ENCODE results near the gene PRPH. TPM values are rescaled to one million over a fixed set of nuclear protein-coding genes. Genes with fewer than 3 reads are reported as not detected.
"Not testable (repeated sequence)": the region's sequence is repeated elsewhere in the genome, so short reads cannot be mapped to it uniquely, and the experiment has no call there.

Gene PRPH
- total RNA-seq (not detected), polyA plus RNA-seq (not detected)

DNA sequence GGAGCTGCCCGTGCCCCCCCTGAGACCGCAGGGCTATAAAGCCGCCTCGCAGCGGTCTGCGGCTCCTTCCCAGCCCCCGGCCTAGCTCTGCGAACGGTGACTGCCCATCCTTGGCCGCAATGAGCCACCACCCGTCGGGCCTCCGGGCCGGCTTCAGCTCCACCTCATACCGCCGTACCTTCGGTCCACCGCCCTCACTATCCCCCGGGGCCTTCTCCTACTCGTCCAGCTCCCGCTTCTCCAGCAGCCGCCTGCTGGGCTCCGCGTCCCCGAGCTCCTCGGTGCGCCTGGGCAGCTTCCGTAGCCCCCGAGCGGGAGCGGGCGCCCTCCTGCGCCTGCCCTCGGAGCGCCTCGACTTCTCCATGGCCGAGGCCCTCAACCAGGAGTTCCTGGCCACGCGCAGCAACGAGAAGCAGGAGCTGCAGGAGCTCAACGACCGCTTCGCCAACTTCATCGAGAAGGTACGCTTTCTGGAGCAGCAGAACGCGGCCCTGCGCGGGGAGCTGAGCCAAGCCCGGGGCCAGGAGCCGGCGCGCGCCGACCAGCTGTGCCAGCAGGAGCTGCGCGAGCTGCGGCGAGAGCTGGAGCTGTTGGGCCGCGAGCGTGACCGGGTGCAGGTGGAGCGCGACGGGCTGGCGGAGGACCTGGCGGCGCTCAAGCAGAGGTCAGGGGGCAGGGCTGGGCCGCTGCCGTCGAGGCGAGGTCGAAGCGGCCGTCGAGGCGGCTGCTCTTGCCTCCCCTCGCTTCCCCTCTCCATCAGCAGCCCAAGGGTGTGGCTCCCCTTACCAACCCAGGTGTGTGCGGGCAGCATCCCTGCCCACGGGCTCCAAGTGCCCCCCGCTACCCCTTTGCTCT, at the start of gene PRPH:
Gene PRPH (plus strand): TSS at position 66 of the 855 bp plus-strand sequence. CDS start 54 bp downstream, at position 120.
- ChIA-PET POLR2A (no interaction called here), CTCF (interaction anchor here (0.7 to 12.3 kb wide), 11 partner anchors 11 to 218 kb away, joined by 3 to 109 read pairs (median 4); partner anchors contain the start of genes C1QL4, DNAJC22 and TROAP)
- H3K27ac ChIP-seq (ENCODE audit: low read depth, low read length): no peak within 1 kb of the TSS
- H3K9me3 ChIP-seq (ENCODE audit: low read length): no peaks in the 10 kb centered on the region
- H3K4me3 ChIP-seq (ENCODE audit: low read length): no peak within 1 kb of the TSS
- Mint-ChIP-seq H3K27me3 (peaks cover 35 to 58% of the 10 kb centered on the region in 2 donors), H3K4me1 (peaks cover 10 to 28% (median 14%) of the 10 kb centered on the region in 3 donors), H3K27ac (no peak within 1 kb of the TSS), H3K4me3 (no peak within 1 kb of the TSS), H3K9me3 (no peaks in the 10 kb centered on the region), H3K36me3 (no peaks in the 10 kb centered on the region)
- peaks cover 13% of the 10 kb centered on the region for H3K4me1 ChIP-seq (ENCODE audit: insufficient read depth, low read length)
- peaks cover 39% of the 10 kb centered on the region for H3K27me3 ChIP-seq (ENCODE audit: insufficient read depth, low read length, poor library complexity, severe bottlenecking)
- no peak for DNase-seq
- H3K36me3 ChIP-seq (ENCODE audit: insufficient read depth, low read length): no peaks in the 10 kb centered on the region

DNA sequence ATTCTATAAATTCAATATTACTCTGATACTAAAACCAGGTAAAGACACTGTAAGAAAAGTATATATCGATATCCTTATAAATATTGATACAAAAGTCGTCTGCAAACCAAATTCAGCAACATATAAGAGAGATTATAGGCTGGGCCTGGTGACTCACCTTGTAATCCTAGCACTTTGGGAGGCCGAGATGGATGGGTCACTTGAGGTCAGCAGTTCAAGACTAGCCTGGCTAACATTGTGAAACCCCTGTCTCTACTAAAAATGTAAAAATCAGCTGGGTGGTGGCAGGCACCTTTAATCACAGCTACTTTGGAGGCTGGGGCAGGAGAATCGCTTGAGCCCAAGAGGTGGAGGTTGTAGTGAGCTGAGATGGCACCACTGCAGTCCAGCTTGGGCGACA, 43.6 kb upstream of the PRPH start:
- no peaks in the 10 kb centered on the region for H3K9me3 ChIP-seq (ENCODE audit: low read length)
- H3K27me3 ChIP-seq (ENCODE audit: insufficient read depth, low read length, poor library complexity, severe bottlenecking): no peaks in the 10 kb centered on the region
- DNase-seq: no peak
- no peaks in the 10 kb centered on the region for H3K36me3 ChIP-seq (ENCODE audit: insufficient read depth, low read length)
- POLR2A ChIA-PET: no interaction called here
- Mint-ChIP-seq H3K4me3 (no peak overlapping the region), H3K27me3 (peaks cover 0 to 5% of the 10 kb centered on the region in 2 donors), H3K27ac (no peak overlapping the region), H3K36me3 (no peaks in the 10 kb centered on the region), H3K9me3 (no peaks in the 10 kb centered on the region), H3K4me1 (no peaks in the 10 kb centered on the region)
- H3K4me1 ChIP-seq (ENCODE audit: insufficient read depth, low read length): no peaks in the 10 kb centered on the region
- no peak overlapping the region for H3K27ac ChIP-seq (ENCODE audit: low read depth, low read length)
- CTCF ChIA-PET: interaction anchor here (1.0 kb wide), 1 partner anchor 15 kb away, joined by 3 read pairs; no protein-coding TSS in a partner anchor
- H3K4me3 ChIP-seq (ENCODE audit: low read length): no peak overlapping the region

DNA sequence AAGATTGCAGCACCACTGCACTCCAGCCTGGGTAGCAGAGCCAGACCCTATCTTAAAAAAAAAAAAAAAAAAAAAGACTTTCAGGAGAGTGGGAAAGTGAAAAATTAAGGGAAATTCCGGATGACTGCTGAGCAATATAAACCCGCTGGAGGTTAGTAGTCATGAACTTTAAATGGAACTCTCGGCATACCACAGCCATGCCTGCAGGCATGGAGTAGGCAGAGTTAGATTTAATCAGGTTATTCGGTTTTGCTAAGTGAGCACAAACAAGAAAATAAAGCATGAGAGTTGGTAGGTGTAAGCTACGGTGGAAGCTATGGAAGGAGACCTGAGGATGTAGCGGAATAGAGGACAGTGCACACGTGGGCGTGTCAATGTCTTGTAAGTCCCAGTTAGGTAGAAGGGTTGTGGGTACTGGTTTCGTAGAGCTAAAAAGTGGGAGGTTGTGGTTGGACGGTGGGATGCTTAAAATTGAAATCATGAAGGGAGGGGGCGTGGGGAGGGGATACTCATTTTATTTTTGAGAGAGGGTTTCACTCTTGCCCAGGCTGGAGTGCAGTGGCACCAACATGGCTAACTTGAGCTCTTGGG, 41.8 kb upstream of the PRPH start:
- Mint-ChIP-seq H3K27me3 (peaks cover 0 to 3% of the 10 kb centered on the region in 2 donors), H3K9me3 (no peaks in the 10 kb centered on the region), H3K4me1 (peaks cover 0 to 2% (median 0%) of the 10 kb centered on the region in 3 donors), H3K4me3 (no peak overlapping the region), H3K36me3 (no peaks in the 10 kb centered on the region), H3K27ac (no peak overlapping the region)
- Histone ChIP-seq H3K4me1 (ENCODE audit: insufficient read depth, low read length) (no peaks in the 10 kb centered on the region), H3K4me3 (ENCODE audit: low read length) (no peak overlapping the region), H3K27me3 (ENCODE audit: insufficient read depth, low read length, poor library complexity, severe bottlenecking) (no peaks in the 10 kb centered on the region), H3K36me3 (ENCODE audit: insufficient read depth, low read length) (no peaks in the 10 kb centered on the region), H3K9me3 (ENCODE audit: low read length) (no peaks in the 10 kb centered on the region), H3K27ac (ENCODE audit: low read depth, low read length) (no peak overlapping the region)
- no peak for DNase-seq
- ChIA-PET POLR2A (no interaction called here), CTCF (interaction anchor here (1.2 to 2.7 kb wide), 2 partner anchors 12 to 89 kb away, joined by 3 to 6 read pairs; no protein-coding TSS in a partner anchor)

DNA sequence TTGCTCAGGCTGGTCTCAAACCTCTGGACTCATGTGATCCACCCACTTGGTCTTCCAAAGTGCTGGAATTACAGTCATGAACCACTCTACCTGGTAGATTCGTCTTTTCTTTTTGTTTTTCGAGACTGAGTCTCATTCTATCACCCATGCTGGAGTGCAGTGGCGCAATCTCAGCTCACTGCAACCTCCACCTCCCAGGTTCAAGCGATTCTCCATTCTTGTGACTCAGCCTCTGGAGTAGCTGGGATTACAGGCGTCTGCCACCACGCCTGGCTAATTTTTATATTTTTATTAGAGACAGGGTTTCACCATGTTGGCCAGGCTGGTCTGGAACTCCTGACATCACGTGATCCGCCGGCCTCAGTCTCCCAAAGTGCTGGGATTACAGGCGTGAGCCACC, 39.5 kb upstream of the PRPH start:
- H3K9me3 ChIP-seq (ENCODE audit: low read length); H3K27me3 ChIP-seq (ENCODE audit: insufficient read depth, low read length, poor library complexity, severe bottlenecking); H3K9me3 Mint-ChIP-seq; H3K27me3 Mint-ChIP-seq; H3K4me1 Mint-ChIP-seq; DNase-seq; H3K36me3 Mint-ChIP-seq; H3K36me3 ChIP-seq (ENCODE audit: insufficient read depth, low read length); H3K4me1 ChIP-seq (ENCODE audit: insufficient read depth, low read length); POLR2A ChIA-PET; H3K4me3 ChIP-seq (ENCODE audit: low read length); H3K27ac ChIP-seq (ENCODE audit: low read depth, low read length); H3K4me3 Mint-ChIP-seq; H3K27ac Mint-ChIP-seq: not testable (repeated sequence)
- CTCF ChIA-PET: interaction anchor here (2.0 kb wide), 1 partner anchor 11 kb away, joined by 9 read pairs; no protein-coding TSS in a partner anchor

DNA sequence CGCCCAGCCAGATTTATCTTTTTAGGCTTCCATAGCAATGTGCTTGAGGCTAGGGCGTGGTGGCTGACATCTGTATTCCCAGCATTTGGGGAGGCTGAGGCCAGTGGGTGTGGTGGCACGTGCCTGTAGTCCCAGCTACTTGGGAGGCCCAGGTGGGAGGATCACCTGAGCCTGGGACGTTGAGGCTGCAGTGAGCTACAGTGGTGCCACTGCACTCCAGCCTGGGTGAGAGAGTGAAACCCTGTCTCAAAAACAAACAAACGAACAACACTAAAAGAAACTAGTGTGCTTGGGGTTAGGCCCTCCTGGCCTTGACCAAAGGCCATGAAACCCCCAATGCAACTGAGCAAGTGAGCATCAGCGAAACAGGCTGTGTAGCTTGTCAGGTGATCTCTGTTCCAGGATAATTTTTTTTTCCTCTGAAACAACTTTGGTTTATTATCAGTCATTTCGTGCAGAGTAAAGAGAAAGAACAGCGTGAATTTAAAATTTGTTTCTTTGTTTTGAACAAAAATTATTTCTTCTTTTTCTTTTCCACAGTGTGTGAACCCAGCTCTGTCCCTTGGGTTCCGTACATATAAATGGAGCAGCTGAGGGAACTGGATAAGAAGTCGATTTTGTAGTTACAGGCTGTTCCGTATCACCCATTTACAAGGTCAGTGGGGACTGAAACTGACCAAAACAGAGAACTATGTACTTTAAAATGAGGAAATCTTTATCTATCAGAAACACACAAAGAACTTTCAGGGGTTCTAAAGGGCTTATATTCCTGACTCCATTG, 38.9 kb upstream of the PRPH start:
- Histone ChIP-seq H3K4me1 (ENCODE audit: insufficient read depth, low read length) (no peaks in the 10 kb centered on the region), H3K4me3 (ENCODE audit: low read length) (no peak overlapping the region), H3K27me3 (ENCODE audit: insufficient read depth, low read length, poor library complexity, severe bottlenecking) (no peaks in the 10 kb centered on the region), H3K36me3 (ENCODE audit: insufficient read depth, low read length) (no peaks in the 10 kb centered on the region), H3K27ac (ENCODE audit: low read depth, low read length) (peak overlapping the region; percentile 43), H3K9me3 (ENCODE audit: low read length) (no peaks in the 10 kb centered on the region)
- ChIA-PET CTCF (interaction anchor here (2.0 kb wide), 1 partner anchor 12 kb away, joined by 9 read pairs; no protein-coding TSS in a partner anchor), POLR2A (no interaction called here)
- Mint-ChIP-seq H3K4me1 (peaks cover 0 to 2% (median 0%) of the 10 kb centered on the region in 3 donors), H3K4me3 (no peak overlapping the region), H3K27me3 (peaks cover 0 to 3% of the 10 kb centered on the region in 2 donors), H3K27ac (no peak overlapping the region), H3K36me3 (no peaks in the 10 kb centered on the region), H3K9me3 (no peaks in the 10 kb centered on the region)
- DNase-seq: no peak

DNA sequence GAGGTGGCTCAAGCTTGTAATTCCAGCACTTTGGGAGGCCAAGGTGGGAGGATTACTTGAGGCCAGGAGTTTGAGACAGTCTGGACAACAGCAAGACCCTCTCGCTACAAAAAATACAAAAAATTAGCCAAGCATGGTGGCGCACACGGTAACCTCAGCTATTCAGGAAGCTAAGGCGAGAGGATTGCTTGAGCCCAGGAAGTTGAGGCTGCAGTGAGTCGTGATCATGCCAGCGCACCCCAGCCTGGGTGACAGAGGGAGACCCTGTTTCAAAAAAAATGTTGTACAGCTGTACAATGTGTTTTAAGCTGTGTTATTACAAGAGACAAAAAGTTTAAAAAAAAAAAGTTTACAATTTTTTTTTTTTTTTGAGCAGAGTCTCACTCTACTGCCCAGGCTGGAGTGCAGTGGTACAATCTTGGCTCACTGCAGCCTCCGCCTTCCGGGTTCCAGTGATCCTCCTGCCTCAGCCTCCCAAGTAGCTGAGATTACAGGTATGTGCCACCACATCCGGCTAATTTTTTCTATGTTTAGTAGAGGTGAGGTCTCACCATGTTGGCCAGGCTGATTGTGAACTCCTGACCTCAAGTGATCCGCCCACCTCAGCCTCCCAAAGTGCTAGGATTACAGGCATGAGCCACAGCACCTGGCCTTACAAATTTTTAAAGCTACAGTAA, 37.3 kb upstream of the PRPH start:
- H3K36me3 ChIP-seq (ENCODE audit: insufficient read depth, low read length); DNase-seq; H3K27me3 ChIP-seq (ENCODE audit: insufficient read depth, low read length, poor library complexity, severe bottlenecking); H3K9me3 ChIP-seq (ENCODE audit: low read length); H3K4me3 Mint-ChIP-seq; H3K4me1 ChIP-seq (ENCODE audit: insufficient read depth, low read length); H3K4me1 Mint-ChIP-seq; H3K27ac ChIP-seq (ENCODE audit: low read depth, low read length); H3K36me3 Mint-ChIP-seq; H3K27ac Mint-ChIP-seq; H3K4me3 ChIP-seq (ENCODE audit: low read length); POLR2A ChIA-PET; H3K9me3 Mint-ChIP-seq; H3K27me3 Mint-ChIP-seq: not testable (repeated sequence)
- CTCF ChIA-PET: interaction anchor here (1.1 kb wide), 1 partner anchor 31 kb away, joined by 3 read pairs; no protein-coding TSS in a partner anchor

DNA sequence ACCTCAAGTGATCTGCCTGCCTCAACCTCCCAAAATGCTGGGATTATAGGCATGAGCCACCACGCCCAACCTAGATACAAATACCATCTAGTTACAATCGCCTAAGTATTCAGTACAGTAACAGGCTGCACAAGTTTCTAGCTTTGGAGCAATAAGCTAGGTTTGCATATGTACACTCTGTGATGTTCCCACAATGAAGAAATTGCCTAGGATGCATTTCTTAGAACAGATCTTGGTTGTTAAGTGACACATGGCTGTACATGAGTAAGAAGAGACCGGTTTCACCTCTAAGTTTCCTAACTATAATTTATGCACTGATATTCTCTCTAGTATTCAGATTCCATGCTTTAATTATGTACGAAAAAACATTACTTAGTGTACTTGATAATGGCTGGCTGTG, 35.5 kb upstream of the PRPH start:
- no peaks in the 10 kb centered on the region for H3K9me3 Mint-ChIP-seq
- POLR2A ChIA-PET: no interaction called here
- peaks cover 5 to 10% (median 6%) of the 10 kb centered on the region in 3 donors for H3K4me1 Mint-ChIP-seq
- no peaks in the 10 kb centered on the region for H3K36me3 Mint-ChIP-seq
- peak overlapping the region in 1 of 7 donors; percentile 19 for H3K4me3 Mint-ChIP-seq
- DNase-seq: no peak
- no peaks in the 10 kb centered on the region for H3K27me3 Mint-ChIP-seq
- no peaks in the 10 kb centered on the region for H3K36me3 ChIP-seq (ENCODE audit: insufficient read depth, low read length)
- H3K9me3 ChIP-seq (ENCODE audit: low read length): no peaks in the 10 kb centered on the region
- CTCF ChIA-PET: no interaction called here
- no peaks in the 10 kb centered on the region for H3K27me3 ChIP-seq (ENCODE audit: insufficient read depth, low read length, poor library complexity, severe bottlenecking)
- peak overlapping the region in 1 of 8 donors; percentile 5 for H3K27ac Mint-ChIP-seq
- H3K27ac ChIP-seq (ENCODE audit: low read depth, low read length): no peak overlapping the region
- no peaks in the 10 kb centered on the region for H3K4me1 ChIP-seq (ENCODE audit: insufficient read depth, low read length)
- H3K4me3 ChIP-seq (ENCODE audit: low read length): no peak overlapping the region

Measured in CD8-positive, alpha-beta memory T cell (primary cell).